KMS-11 (cell line): ENCODE results near the gene HPDL.

Source experiments
- H2AFZ ChIP-seq: fragments of 200-600 bp; sonication (generic); 2 replicates; pipeline ENCODE4 v1.6.1; 2016; ENCODE audit warnings: antibody characterized with exemption, mixed run types, low read depth
- H3K27ac ChIP-seq: fragments of 200-600 bp; sonication (generic); 2 replicates; pipeline ENCODE4 v1.6.1; 2016; ENCODE audit warnings: mild to moderate bottlenecking, mixed run types
- H3K27me3 ChIP-seq: fragments of 200-600 bp; sonication (generic); 2 replicates; pipeline ENCODE4 v1.6.1; 2017; ENCODE audit warnings: mild to moderate bottlenecking, low read depth, mixed run types, moderate library complexity; ENCODE audit not compliant: insufficient read depth
- H3K36me3 ChIP-seq: fragments of 200-600 bp; sonication (generic); 2 replicates; pipeline ENCODE4 v1.6.1; 2017; ENCODE audit warnings: mild to moderate bottlenecking, mixed run types; ENCODE audit not compliant: insufficient read depth
- H3K4me1 ChIP-seq: fragments of 200-600 bp; sonication (generic); 2 replicates; pipeline ENCODE4 v1.6.1; 2016; ENCODE audit warnings: mild to moderate bottlenecking, low read depth, mixed run types; ENCODE audit not compliant: poor library complexity, severe bottlenecking
- H3K4me2 ChIP-seq: fragments of 200-600 bp; sonication (generic); 2 replicates; pipeline ENCODE4 v1.7.0; 2016; ENCODE audit warnings: mild to moderate bottlenecking, mixed run types
- H3K4me3 ChIP-seq: fragments of 200-600 bp; sonication (generic); IDR thresholded peaks from 2 replicates; pipeline ENCODE4 v1.6.1; 2017; ENCODE audit warnings: low read depth, low read length, mixed read lengths; ENCODE audit not compliant: insufficient read depth
- H3K79me2 ChIP-seq: fragments of 200-600 bp; sonication (generic); 2 replicates; pipeline ENCODE4 v1.6.1; 2016; ENCODE audit warnings: low read depth, mixed run types; ENCODE audit not compliant: insufficient read depth
- H3K9ac ChIP-seq: fragments of 200-600 bp; sonication (generic); 2 replicates; pipeline ENCODE4 v1.6.1; 2016; ENCODE audit warnings: mild to moderate bottlenecking, mixed run types
- H4K20me1 ChIP-seq: fragments of 200-600 bp; sonication (generic); 2 replicates; pipeline ENCODE4 v1.6.1; 2016; ENCODE audit warnings: mild to moderate bottlenecking, mixed run types; ENCODE audit not compliant: insufficient read depth
- CTCF ChIP-seq: fragments of 200-600 bp; sonication (generic); conservative IDR thresholded peaks from 2 replicates; pipeline ENCODE4 v1.6.1; 2017; ENCODE audit warnings: low read depth, mild to moderate bottlenecking, antibody characterized with exemption, low read length, moderate library complexity, mixed read lengths

HPDL gene

GRCh38 chr1:45319761-45320160 lies 6.9 kb upstream of the HPDL start:
- Histone ChIP-seq H2AFZ (no peak overlapping the region), H3K4me1 (peaks cover 4% of the 10 kb centered on the region), H3K36me3 (no peaks in the 10 kb centered on the region), H3K4me2 (no peak overlapping the region), H3K27me3 (no peaks in the 10 kb centered on the region), H4K20me1 (no peaks in the 10 kb centered on the region), H3K9ac (no peak overlapping the region), H3K79me2 (no peaks in the 10 kb centered on the region), H3K27ac (no peak overlapping the region), H3K4me3 (no peak overlapping the region)
- no peak for TF ChIP-seq CTCF

GRCh38 chr1:45321444-45321843 lies 5.3 kb upstream of the HPDL start:
- H3K9ac ChIP-seq = no peak overlapping the region
- no peak overlapping the region for H3K4me2 ChIP-seq
- no peaks in the 10 kb centered on the region for H4K20me1 ChIP-seq

GRCh38 chr1:45322486-45323040 lies 4.1 kb upstream of the HPDL start:
- Histone ChIP-seq H3K27me3 (no peaks in the 10 kb centered on the region), H3K4me1 (peaks cover 15% of the 10 kb centered on the region), H3K4me3 (no peak overlapping the region), H2AFZ (no peak overlapping the region), H3K79me2 (peaks cover 7% of the 10 kb centered on the region), H3K36me3 (no peaks in the 10 kb centered on the region), H3K9ac (no peak overlapping the region), H3K27ac (no peak overlapping the region), H3K4me2 (no peak overlapping the region), H4K20me1 (no peaks in the 10 kb centered on the region)
- no peak for TF ChIP-seq CTCF

More at GRCh38 chr1:45321444-45321843, 5.3 kb upstream of the HPDL start:
- Histone ChIP-seq H2AFZ (no peak overlapping the region), H3K27ac (no peak overlapping the region), H3K79me2 (no peaks in the 10 kb centered on the region), H3K4me1 (peaks cover 11% of the 10 kb centered on the region), H3K4me3 (no peak overlapping the region), H3K36me3 (no peaks in the 10 kb centered on the region), H3K27me3 (no peaks in the 10 kb centered on the region)
- no peak for TF ChIP-seq CTCF

GRCh38 chr1:45325851-45326506 lies 716 bp upstream of the HPDL start:
- no peak for TF ChIP-seq CTCF
- peaks cover 28% of the 10 kb centered on the region for H3K4me1 ChIP-seq
- no peaks in the 10 kb centered on the region for H3K36me3 ChIP-seq
- H3K79me2 ChIP-seq = peaks cover 13% of the 10 kb centered on the region
- no peaks in the 10 kb centered on the region for H3K27me3 ChIP-seq
- H3K4me3 ChIP-seq = peak overlapping the region; percentile 80
- peak overlapping the region; percentile 83; the same call in 1 of the 2 replicates for H3K9ac ChIP-seq
- H3K4me2 ChIP-seq = peak overlapping the region; percentile 94
- H3K27ac ChIP-seq = no peak overlapping the region
- peak overlapping the region; percentile 81 for H2AFZ ChIP-seq
- no peaks in the 10 kb centered on the region for H4K20me1 ChIP-seq
